HG03097 (cell line): ENCODE measurements around the gene CAPN10.
A peak's percentile ranks its signal among the peaks of the same experiment; 100 is the strongest.

Experiments
- ATAC-seq: cut with Tn5 transposase; IDR thresholded peaks from one replicate; pipeline ENCODE4 v1.9.1; 2021; ENCODE audit not compliant: unreplicated experiment, low FRiP score

Gene CAPN10

DNA sequence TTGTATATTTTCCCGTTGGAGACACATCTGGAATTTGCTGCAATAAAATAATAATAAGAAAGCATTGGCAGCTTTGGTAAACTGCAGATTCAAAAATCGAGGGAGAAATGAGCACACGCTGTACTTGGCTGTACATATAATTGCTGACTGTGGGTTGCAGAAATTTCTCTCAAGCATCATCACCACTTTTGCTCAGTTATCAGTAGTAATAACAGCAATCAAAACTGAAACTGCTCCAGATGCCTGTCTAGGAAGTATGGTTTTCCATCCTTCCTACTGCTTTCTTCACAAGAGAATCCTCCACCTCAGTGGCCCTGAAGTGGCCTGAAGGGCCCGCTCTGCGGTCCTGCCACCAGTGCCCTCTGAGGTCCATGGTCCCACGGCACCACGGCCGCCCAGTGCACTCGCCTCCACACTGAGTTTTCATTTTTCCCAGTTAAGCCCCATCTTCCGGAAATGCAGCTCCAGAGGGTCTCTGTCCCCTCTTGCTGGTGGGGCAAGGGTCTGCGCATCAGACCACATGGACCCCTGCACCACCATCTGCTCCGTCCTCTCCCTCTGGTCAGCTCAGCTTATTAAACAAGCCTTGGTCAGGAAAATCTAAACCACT, 22.5 kb upstream of the CAPN10 start:
- ATAC-seq = no peak

DNA sequence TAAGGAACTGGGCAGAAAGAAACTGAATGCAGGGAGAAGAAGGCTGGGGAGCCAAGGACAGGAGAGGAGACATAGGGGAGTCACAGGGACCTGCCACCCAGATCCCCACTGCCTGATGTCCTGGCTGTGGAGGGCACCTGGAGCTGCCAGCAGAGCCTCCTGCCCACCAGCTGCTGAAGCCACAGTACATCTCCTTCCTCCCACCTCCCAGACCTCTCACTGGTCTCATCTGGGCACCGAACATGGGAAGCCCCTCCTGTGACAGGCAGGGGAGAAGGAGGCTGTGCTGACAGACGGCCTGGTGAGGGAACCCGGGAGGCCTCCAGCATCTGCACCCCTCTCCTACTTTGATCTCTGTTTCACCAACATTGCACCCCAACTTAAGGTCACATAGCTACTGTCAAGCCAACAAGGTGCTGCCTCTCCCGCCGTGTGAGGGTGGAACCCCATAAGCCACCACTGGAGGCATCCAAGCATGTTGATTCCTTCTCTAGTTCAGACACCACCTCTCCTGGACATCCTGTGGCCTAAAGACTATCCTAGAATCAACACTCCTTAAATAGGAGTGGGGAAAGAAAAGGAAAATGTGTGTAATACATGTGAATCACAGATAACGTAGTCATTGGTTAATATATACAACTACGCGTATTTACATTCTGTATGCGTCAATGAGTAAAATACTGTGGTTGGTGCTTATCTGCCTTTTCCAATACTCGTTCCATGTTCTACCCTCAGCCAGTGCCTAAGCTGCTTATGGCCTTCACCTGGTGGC, 21.8 kb upstream of the CAPN10 start:
- ATAC-seq = no peak

DNA sequence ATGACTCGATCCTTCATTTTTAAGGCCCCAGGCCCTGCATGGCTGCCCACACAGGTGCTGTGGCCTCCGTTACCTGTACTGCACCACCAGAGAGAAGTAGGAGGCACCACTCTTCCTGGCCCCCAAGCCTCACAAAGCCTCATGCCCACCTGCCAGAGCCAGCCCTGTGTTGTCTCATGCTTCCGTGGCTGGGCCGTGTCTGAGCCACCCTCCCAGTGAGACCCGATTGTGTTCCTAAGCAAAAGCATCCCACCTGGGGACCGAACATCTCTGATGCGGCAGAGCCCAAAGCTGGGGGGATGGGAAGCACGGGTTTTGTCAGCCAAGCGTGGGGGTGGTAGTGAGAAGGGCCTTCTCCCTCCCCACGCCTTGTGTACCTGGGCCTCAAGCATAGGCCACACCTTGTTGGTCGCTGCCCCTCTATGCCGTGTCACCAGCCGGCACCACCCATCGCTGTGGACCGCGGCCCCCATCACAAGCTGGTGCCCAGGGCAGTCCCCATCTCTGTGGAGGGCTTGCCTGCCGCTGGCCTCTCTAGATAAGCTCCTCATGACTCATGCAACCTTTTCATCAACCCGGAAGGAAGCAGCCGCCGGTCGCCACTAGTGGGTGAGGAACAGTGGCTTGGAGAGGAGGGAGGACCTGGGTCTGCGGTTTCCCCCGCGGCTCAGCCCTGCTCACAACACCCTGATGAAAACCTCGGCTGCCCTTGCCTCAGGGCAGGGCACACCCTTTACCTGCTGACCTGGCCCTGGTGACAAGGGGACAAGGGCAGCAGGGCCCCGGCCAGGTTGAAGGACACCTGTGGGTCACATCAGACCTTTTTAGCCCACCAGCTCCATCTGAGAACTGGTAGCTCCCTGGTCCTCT, 21.0 kb upstream of the CAPN10 start:
- peak; percentile 18 for ATAC-seq

DNA sequence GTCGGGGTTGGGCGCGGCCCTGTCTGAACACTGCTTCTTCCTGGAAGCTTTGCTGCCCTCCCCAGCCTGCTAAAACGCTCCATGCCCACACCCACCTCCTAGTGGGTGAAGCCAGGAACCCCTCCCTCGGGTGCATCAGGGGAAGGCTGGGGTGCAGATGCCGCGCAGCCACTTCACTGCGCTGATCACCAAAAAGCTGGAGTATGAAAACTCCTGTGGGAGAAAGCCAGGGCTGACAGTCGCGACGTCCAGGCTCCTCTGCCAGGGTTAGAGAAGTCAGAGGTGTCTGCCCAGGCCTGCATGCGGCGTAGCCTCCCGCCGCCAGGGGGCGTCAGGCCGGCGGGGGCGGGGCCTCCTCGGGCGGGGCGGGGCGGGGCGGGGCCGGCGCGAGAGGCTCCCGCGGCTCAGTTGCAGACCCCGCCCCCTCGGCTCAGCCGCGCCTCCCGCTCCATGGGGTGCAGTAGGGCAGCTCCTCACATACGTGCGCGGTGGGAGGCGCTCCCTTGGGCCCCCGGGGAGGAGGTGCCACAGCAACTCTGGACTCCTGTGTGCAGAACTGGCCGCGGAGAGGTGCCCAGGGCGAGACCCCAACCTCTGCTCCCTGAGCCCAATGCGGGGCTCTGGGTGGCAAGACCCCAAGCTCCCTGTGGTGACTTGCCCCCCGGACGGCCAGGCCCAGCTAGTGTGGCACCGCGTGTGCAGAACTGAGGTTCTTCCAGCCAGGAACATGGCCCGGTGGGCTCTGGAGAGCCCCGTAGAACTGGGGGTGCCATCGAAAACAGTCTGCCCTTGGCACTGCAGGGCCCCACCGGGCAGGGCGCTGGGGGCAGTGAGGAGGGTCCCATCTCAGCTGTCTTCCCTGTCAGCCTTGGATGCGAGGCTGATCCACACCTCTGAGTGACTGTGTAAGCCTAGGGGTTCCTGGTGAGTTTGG, 20.1 kb upstream of the CAPN10 start:
- peak; percentile 38 for ATAC-seq

DNA sequence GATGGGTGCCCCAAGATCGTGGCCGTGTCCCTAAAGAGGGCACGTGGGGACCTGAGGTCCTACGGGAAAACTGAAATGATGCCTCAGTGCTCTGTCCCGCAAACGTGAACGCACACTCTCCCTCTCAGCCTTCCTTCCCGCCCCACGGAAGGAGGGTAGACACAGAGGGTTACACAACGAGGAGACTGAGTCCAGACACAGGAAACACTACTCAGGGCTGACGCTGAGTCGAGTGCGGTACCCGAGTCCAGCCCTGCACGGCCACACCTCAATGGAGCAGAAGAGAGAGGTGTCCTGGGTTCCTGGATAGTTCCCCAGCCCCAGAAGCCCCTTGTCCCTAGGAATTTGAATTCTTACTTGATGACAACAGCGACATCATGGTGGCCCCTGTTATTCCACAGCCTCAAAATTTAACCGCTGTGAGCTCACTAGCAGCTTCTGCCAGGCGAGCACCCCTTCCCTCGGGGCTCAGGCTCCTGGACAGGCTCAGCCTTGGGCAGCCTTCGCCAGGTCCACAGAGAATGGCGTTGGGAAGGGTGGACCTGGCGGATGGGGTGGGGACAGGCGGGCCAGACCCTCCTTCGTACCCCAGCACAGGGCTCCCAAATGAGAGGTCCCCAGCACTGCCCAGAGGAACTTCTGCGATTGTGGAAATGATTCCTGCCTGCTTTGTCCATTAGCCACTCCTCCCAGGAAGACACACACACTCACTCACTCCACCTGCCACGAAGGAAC, 19.2 kb upstream of the CAPN10 start:
- ATAC-seq = no peak

DNA sequence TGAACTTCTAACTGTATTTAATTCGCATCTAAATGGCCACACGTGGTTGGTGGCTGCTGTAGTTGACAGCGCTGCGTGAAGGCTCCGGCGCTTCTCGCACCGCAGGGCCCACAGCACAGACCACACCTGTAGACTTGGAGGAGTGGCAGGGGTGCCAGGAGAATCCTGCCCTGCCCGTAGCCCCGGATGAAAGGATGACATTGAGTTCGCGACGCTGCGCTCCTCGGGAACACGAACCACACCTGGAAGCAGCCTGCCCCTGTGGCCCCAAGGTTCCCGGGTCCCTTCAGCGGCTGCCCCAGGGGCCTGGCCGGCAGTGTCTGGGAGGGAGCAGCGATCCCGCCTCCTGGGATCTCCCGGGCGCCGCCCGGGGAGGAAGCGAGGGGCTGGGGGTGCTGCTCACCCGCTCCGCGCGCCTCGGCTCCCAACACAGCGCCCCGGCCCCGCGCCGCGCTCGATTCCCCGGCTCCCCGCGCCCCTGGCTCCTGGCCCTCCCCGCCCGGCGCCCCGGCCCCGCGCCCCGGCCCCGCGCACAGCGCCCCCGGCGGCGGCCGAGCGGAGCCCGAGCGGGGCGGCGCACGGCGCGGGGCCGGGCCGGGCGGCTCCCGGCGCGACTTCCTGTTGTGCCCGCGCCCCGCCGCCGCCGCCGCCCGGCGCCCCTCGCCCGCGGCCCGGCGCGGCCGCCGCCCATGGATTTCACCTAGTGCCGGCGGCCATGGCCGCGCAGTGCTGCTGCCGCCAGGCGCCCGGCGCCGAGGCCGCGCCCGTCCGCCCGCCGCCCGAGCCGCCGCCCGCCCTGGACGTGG, 18.5 kb upstream of the CAPN10 start, which contains the start of gene RNPEPL1:
Gene RNPEPL1, plus strand, starts transcription at position 613 of the 806 bp plus-strand sequence. Its CDS starts 103 bp downstream, at position 716.
- ATAC-seq = peak; percentile 23

DNA sequence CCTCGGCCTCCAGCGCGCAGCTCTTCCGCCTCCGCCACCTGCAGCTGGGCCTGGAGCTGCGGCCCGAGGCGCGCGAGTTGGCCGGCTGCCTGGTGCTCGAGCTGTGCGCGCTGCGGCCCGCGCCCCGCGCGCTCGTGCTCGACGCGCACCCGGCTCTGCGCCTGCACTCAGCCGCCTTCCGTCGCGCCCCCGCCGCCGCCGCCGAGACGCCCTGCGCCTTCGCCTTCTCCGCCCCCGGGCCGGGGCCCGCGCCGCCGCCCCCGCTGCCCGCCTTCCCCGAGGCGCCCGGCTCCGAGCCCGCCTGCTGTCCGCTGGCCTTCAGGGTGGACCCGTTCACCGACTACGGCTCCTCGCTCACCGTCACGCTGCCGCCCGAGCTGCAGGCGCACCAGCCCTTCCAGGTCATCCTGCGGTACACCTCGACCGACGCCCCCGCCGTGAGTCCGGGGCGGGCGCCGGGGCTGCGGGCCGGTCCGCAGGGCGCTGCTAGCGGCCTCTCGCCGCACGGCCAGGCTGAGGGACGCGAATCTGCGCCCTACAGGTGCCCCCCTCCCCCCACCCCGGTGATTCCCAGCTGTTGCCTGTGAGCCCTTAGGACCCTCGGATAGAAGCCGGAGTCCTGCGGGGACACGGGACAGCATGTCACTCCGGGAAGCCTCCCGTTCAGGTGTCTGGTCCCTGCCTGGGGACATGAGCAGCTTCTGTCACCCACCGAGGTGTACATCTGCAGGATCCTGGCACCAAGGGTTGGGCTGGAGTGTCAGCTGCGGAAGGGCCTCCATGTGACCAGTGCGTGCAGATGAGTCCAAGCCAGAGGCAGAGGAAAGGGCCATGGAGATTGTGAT, 17.6 kb upstream of the CAPN10 start:
- peak; percentile 14 for ATAC-seq

DNA sequence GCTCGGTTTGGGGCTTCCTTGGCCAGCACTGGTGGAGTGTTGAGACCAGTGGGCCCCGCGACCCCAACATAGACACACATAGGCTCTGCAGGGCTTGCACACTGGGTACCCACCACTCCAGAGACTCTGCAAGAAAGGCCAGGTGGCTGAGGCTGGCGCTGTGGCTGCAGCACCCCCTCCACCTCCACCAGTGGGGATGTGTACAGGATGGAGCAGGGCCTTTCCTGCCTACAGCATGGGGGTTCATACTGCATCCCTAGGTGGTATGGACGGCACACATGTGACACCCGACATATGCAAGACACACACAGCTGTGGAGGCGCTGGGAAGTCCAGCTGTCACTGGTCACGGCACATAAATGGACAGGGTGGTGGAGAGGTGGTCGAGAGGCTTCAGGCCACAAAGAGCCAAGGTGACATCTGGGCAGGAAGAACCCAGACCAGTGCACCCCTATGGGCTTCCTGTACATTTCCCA, 17.0 kb upstream of the CAPN10 start:
- no peak for ATAC-seq

DNA sequence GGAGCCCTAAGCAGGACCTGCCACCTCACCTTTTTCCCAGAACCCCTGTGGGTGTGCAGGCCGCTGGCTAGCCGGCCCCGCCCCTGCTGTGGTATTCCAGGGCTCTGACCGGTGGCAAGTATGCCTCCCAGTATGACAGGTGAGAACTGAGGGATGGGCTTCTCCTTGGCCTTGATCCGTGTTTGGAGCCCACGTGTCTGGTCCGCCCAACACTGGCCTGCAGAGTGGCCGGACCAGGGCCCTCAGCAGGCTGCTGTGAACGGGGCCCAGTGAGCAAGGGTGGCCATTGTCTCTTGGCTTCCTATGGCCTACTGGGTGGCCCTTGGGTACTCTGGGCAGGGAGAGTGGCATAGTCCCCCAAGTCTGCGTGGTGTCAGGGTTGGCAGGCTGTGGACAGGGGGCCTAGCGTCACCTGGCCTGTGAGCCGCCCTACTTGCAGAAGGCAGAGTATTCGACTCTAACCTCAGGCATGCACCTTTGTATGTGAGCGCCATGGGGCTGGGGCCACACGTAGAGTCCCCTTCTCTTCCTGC, 16.5 kb upstream of the CAPN10 start:
- no peak for ATAC-seq

DNA sequence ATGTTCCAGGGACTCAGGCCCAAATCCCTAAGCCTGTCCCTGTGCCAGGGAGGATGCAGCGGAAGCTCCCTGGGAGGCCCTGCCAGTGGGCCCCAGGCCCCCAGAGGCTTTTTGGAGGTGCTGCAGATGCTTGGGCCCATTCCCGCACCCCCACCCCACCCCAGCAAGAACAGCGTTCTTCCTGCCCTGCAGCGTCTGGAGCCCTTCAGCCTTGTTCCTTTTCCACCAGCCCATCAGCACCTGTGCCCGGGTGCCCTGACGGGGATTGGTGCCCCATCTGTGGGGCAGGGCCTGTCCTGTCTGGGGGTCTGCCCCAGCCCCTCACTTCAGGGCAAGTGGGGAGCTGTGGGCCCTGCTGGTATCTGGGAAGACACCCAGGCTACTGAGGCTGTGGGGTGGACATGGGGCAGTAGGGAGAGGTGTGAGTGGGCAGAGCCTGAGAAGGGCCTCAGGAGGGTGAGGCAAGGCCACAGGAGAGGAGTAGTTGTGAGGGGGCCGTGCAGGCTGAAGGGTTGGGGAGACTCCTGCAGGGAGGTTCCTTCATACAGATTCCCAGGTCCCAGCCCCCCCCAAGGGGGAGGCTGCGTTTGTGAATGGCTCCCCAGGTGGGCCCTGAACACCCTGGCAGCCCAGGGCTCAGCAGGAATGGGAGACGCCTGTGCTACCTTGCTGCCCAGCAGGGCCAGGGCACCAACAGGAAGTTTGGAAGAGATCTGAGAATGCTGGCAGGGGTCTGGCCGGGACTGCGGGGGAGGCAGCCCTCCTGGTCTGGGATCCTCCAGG, 15.8 kb upstream of the CAPN10 start:
- ATAC-seq = no peak

DNA sequence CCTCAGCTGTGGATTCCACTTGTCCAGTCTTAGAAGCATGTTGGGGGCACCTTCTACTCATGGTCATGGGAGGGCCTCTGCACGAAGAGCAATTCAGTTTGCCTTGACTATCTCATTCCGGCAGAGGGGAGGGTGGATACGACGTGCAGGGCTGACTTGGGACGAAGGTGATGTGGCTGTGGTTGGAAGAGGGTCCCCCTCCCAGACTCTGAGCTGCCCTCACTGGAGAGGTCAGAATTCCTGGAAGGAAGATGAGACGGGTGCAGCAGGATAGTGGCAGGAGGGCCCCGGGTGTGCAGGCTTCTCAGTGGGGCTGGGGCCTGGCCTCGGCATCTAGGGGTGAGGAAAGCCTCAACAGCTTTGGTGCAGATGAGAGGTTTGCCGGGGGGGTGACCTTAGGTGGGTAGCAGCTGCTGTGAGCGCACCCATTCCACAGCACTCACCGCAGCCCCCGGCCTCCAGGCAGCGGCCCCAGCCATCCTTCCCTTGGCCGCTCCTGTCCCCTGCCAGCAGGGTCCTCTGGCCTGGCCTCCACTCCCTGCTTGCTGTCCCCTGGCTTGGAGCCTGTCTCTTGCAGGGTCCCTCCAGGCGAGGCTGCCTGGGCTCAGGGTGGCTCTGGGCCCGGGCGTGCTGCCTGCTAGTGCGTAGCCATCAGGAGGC, 15.1 kb upstream of the CAPN10 start:
- no peak for ATAC-seq

DNA sequence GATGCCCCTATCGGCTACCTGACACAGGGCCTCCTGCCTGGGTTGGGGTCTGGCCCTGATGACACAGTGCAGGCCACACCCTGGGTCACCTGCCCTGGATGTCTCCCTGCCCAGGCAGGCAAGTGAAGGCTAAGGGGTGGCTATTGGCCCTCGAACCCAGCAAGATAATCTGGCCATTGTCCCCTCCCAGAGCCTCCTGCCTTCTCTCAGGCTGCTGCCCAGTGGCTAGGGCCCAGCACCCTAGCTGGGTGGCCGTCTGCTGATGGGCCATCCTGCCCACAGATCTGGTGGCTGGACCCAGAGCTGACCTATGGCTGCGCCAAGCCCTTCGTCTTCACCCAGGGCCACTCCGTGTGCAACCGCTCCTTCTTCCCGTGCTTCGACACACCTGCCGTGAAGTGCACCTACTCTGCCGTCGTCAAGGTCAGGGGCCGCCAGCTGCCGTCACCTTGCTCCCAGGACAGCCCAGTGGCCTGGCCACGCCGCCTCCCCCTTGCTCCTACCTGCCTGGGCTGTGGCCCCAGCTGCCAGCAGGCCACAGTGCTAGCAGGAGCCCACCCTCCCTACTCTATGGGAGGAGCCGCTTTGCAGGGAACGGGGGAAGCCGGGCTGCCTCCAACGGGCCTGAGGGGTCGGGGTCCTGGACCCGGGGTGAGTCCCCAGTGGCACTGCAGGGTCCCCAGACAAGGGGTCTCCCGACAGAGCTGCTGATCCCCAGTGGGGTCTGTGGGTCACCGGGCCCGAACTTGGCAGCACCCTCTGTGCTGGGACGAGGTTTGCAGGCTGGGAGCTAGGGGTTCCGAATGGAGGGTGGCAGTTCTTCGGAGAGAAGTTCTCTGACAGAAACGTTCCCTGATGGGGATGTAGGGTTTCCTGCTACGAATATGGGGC, 14.1 kb upstream of the CAPN10 start:
- ATAC-seq = no peak

DNA sequence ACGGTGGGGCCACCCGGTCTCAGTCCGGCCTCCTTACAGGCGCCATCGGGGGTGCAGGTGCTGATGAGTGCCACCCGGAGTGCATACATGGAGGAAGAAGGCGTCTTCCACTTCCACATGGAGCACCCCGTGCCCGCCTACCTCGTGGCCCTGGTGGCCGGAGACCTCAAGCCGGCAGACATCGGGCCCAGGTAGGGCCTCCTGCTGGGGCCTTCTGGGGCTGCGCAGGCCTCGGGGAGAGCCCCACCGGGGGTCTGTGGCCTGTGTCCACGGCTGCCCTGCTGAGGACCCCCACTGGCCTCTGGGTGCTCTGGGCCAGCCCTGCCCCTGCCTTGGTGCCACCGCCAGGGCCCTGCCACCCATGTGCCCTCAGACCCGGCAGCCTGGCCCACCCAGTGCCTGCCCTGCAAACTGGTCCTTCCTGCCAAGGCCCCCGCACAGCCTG, 13.4 kb upstream of the CAPN10 start:
- no peak for ATAC-seq

DNA sequence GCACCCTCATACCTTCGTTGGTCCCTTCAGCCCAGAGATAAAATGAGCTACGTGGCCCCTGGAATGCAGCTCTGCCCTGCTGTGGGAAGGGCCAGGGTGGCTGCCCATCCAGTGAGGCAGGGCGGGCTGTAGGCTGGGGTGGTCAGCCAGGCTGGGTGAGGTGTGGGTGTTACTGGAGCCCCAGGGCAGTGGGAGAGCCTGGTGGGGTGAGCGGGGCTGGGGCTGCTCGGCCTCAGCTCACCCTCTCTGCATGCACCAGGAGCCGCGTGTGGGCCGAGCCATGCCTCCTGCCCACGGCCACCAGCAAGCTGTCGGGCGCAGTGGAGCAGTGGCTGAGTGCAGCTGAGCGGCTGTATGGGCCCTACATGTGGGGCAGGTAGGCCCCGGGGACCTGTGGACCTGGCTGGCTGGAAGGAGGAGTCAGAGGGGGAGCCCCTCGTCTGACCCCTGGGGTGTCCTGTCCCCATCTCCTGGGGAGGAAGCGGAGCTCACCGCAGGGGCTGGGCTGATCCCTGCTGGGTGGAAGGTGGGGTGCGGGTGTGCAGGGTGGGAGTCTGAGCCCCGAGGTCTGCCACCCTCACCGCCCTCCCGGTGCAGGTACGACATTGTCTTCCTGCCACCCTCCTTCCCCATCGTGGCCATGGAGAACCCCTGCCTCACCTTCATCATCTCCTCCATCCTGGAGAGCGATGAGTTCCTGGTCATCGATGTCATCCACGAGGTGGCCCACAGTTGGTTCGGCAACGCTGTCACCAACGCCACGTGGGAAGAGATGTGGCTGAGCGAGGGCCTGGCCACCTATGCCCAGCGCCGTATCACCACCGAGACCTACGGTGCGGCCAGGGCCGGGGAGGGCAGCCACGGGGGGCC, 12.8 kb upstream of the CAPN10 start:
- no peak for ATAC-seq
